ENCODE data around the gene AP3B2.
"Not testable (repeated sequence)": the region's sequence is repeated elsewhere in the genome, so short reads cannot be mapped to it uniquely, and the experiment has no call there.

DNA sequence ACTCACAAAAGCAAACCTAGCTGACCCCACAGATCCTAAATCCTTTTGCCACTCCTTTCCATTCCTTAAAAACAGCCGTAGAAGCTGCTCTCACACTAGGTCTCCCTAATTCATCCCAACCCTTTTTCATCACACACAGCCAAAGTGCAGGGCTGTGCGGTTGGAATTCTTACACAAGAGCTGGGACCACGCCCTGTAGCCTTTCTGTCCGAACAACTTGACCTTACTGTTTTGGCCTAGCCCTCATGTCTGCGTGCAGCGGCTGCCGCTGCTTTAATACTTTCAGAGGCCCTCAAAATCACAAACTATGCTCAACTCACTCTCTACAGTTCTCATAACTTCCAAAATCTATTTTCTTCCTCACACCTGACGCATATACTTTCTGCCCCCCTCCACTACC lies 3.8 kb downstream of the AP3B2 start:
- not testable (repeated sequence) for TF ChIP-seq CTCF, EZH2phosphoT487 (IDR thresholded peaks at IDR 0.05; ENCODE audit: low read length)

Data from MM.1S (cell line).